ENCODE results near the gene MAML2. TPM values are rescaled to one million over a fixed set of nuclear protein-coding genes. Genes with fewer than 3 reads are reported as not detected.

MAML2 gene
- total and polyA plus RNA-seq, 4 donors, result 3.8 to 41.8 (median 13.7) TPM

- Histone ChIP-seq H3K36me3 (ENCODE audit: control insufficient read depth in 4 of 4, insufficient read depth in 4 of 4, low read length in 4 of 4) (no peaks in the 10 kb centered on the region), H3K9me3 (ENCODE audit: control insufficient read depth in 4 of 4, insufficient read depth in 3 of 4, low read length in 3 of 4) (no peaks in the 10 kb centered on the region), H3K9ac (ENCODE audit: insufficient read depth in 1 of 2, low read length in 2 of 2) (no peak overlapping the region), H3K27me3 (ENCODE audit: control insufficient read depth in 3 of 3, insufficient read depth in 3 of 3, low read length in 2 of 3) (no peaks in the 10 kb centered on the region), H3K27ac (ENCODE audit: low read depth in 1 of 2, low read length in 1 of 2) (no peak overlapping the region), H3K4me1 (ENCODE audit: control insufficient read depth in 5 of 5, insufficient read depth in 5 of 5, low read length in 5 of 5) (peaks cover 0 to 32% (median 3%) of the 10 kb centered on the region in 5 donors), H3K4me3 (no peak overlapping the region)
- TF ChIP-seq, protein P1, sequence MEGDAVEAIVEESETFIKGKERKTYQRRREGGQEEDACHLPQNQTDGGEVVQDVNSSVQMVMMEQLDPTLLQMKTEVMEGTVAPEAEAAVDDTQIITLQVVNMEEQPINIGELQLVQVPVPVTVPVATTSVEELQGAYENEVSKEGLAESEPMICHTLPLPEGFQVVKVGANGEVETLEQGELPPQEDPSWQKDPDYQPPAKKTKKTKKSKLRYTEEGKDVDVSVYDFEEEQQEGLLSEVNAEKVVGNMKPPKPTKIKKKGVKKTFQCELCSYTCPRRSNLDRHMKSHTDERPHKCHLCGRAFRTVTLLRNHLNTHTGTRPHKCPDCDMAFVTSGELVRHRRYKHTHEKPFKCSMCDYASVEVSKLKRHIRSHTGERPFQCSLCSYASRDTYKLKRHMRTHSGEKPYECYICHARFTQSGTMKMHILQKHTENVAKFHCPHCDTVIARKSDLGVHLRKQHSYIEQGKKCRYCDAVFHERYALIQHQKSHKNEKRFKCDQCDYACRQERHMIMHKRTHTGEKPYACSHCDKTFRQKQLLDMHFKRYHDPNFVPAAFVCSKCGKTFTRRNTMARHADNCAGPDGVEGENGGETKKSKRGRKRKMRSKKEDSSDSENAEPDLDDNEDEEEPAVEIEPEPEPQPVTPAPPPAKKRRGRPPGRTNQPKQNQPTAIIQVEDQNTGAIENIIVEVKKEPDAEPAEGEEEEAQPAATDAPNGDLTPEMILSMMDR (IDR thresholded peaks at IDR 0.05; ENCODE audit: control extremely low read depth, extremely low read depth), result no peak
- no peak for ATAC-seq (ENCODE audit: insufficient read depth, low FRiP score)
- no peak for DNase-seq
Measured at GRCh38 chr11:96010683-96011082, 332.3 kb downstream of the MAML2 start.

GRCh38 chr11:96008161-96008720 is 334.8 kb downstream of the MAML2 start:
- peaks cover 0 to 28% (median 3%) of the 10 kb centered on the region in 5 donors for H3K4me1 ChIP-seq (ENCODE audit: control insufficient read depth in 5 of 5, insufficient read depth in 5 of 5, low read length in 5 of 5)
- H3K9me3 ChIP-seq (ENCODE audit: control insufficient read depth in 4 of 4, insufficient read depth in 3 of 4, low read length in 3 of 4), result no peaks in the 10 kb centered on the region
- H3K9ac ChIP-seq (ENCODE audit: insufficient read depth in 1 of 2, low read length in 2 of 2), result peak overlapping the region in 1 of 2 donors; percentile 14
- ATAC-seq (ENCODE audit: insufficient read depth, low FRiP score) (no peak), DNase-seq (peak in 2 of 3 donors; percentile 85 to 87)
- H3K27ac ChIP-seq (ENCODE audit: low read depth in 1 of 2, low read length in 1 of 2), result no peak overlapping the region
- H3K4me3 ChIP-seq, result no peak overlapping the region
- H3K27me3 ChIP-seq (ENCODE audit: control insufficient read depth in 3 of 3, insufficient read depth in 3 of 3, low read length in 2 of 3), result no peaks in the 10 kb centered on the region
- 53 to 68% methylated on average over 3 of the region's 3 CpGs for WGBS, 2 donors
- TF ChIP-seq, protein P1 (IDR thresholded peaks at IDR 0.05; ENCODE audit: control extremely low read depth, extremely low read depth), result no peak
- H3K36me3 ChIP-seq (ENCODE audit: control insufficient read depth in 4 of 4, insufficient read depth in 4 of 4, low read length in 4 of 4), result no peaks in the 10 kb centered on the region

- Histone ChIP-seq H3K4me1 (ENCODE audit: control insufficient read depth in 5 of 5, insufficient read depth in 5 of 5, low read length in 5 of 5) (peaks cover 0 to 22% (median 10%) of the 10 kb centered on the region in 5 donors), H3K27ac (ENCODE audit: low read depth in 1 of 2, low read length in 1 of 2) (no peak overlapping the region), H3K9me3 (ENCODE audit: control insufficient read depth in 4 of 4, insufficient read depth in 3 of 4, low read length in 3 of 4) (no peaks in the 10 kb centered on the region), H3K27me3 (ENCODE audit: control insufficient read depth in 3 of 3, insufficient read depth in 3 of 3, low read length in 2 of 3) (no peaks in the 10 kb centered on the region), H3K9ac (ENCODE audit: insufficient read depth in 1 of 2, low read length in 2 of 2) (peak overlapping the region in 1 of 2 donors; percentile 23), H3K4me3 (no peak overlapping the region), H3K36me3 (ENCODE audit: control insufficient read depth in 4 of 4, insufficient read depth in 4 of 4, low read length in 4 of 4) (peaks cover 0 to 4% (median 0%) of the 10 kb centered on the region in 4 donors)
- DNase-seq, result peak in 2 of 3 donors; percentile 94 to 95
- TF ChIP-seq, protein P1 (IDR thresholded peaks at IDR 0.05; ENCODE audit: control extremely low read depth, extremely low read depth), result no peak
- no peak for ATAC-seq (ENCODE audit: insufficient read depth, low FRiP score)
Measured at GRCh38 chr11:96006037-96006436, 337.0 kb downstream of the MAML2 start.

GRCh38 chr11:96004862-96005261 is 338.1 kb downstream of the MAML2 start:
- Histone ChIP-seq H3K36me3 (ENCODE audit: control insufficient read depth in 4 of 4, insufficient read depth in 4 of 4, low read length in 4 of 4) (peaks cover 0 to 4% (median 0%) of the 10 kb centered on the region in 4 donors), H3K27me3 (ENCODE audit: control insufficient read depth in 3 of 3, insufficient read depth in 3 of 3, low read length in 2 of 3) (no peaks in the 10 kb centered on the region), H3K9me3 (ENCODE audit: control insufficient read depth in 4 of 4, insufficient read depth in 3 of 4, low read length in 3 of 4) (no peaks in the 10 kb centered on the region), H3K4me3 (no peak overlapping the region), H3K27ac (ENCODE audit: low read depth in 1 of 2, low read length in 1 of 2) (no peak overlapping the region), H3K9ac (ENCODE audit: insufficient read depth in 1 of 2, low read length in 2 of 2) (no peak overlapping the region), H3K4me1 (ENCODE audit: control insufficient read depth in 5 of 5, insufficient read depth in 5 of 5, low read length in 5 of 5) (peaks cover 0 to 34% (median 12%) of the 10 kb centered on the region in 5 donors)
- DNase-seq (no peak), ATAC-seq (ENCODE audit: insufficient read depth, low FRiP score) (no peak)
- TF ChIP-seq, protein P1 (IDR thresholded peaks at IDR 0.05; ENCODE audit: control extremely low read depth, extremely low read depth), result no peak
- WGBS, 2 donors, result 97 to 98% methylated on average over 1 of the region's 1 CpG
